GM12878 (cell line): ENCODE measurements around the gene GALNS. TPM values are rescaled to one million over a fixed set of nuclear protein-coding genes. Genes with fewer than 3 reads are reported as not detected.

Experiments
- ATAC-seq: fragments of 200-7000 bp; cut with Tn5 transposase; 3 replicates; pipeline ENCODE4 v1.9.1; 2020; ENCODE audit warnings: mild to moderate bottlenecking, moderate library complexity
- BruUV-seq: library from RNA; stranded (reverse); fragments of 400-500 nt; replicated peaks from 2 replicates; lab custom pipeline; 2021; lab: Mats Ljungman, UMichigan
- CTCF ChIA-PET: fragments of 300-600 bp; sonication (Branson Sonifier 250); formaldehyde crosslinking; extraction: SDS; loops from one replicate; lab custom pipeline; 2021; ENCODE audit warnings: inconsistent platforms; lab: Yijun Ruan, JAX
- POLR2A ChIA-PET: fragments of 350-600 bp; formaldehyde crosslinking; extraction: SDS; loops from one replicate; lab custom pipeline; 2021; ENCODE audit warnings: inconsistent platforms; lab: Charles Lee
- RAD21 ChIA-PET: fragments of 300-600 bp; sonication (Branson Sonifier 250); formaldehyde crosslinking; loops from one replicate; lab custom pipeline; 2023; ENCODE audit warnings: antibody characterized with exemption; ENCODE audit not compliant: unreplicated experiment; lab: Charles Lee
- SMC1A ChIA-PET: fragments of 300-600 bp; sonication (Branson Sonifier 250); formaldehyde crosslinking; loops from one replicate; lab custom pipeline; 2023; ENCODE audit not compliant: unreplicated experiment, uncharacterized antibody; lab: Charles Lee
- DNase-seq: peaks from one replicate; pipeline ENCODE4 v3.0.0-alpha.2; 2011; ENCODE audit warnings: low read depth, low spot score
- FAIRE-seq: peaks from 3 replicates; lab custom pipeline; 2011; peaks lifted over from hg19 to GRCh38; lab: Jason Lieb, UNC
- H2AFZ ChIP-seq: 2 replicates; pipeline ENCODE4 v1.6.0; 2011; ENCODE audit warnings: low read depth, low read length, control low read depth; ENCODE audit not compliant: control insufficient read depth
- H3K27ac ChIP-seq: 2 replicates; pipeline ENCODE4 v1.5.1; 2011; ENCODE audit warnings: control low read depth; ENCODE audit not compliant: control insufficient read depth, insufficient read depth
- H3K27me3 ChIP-seq, 2 experiments: replicated peaks in 1 of 2; 2 replicates each; pipeline versions ENCODE4 v1.6.0 to v1.6.1; 2011; ENCODE audit warnings: low read length in 1 of 2; ENCODE audit not compliant: control insufficient read depth in 2 of 2, insufficient read depth in 2 of 2
- H3K36me3 ChIP-seq, 2 experiments: 2 replicates each; pipeline ENCODE4 v1.5.1; 2011; ENCODE audit warnings: low read length in 1 of 2; ENCODE audit not compliant: control insufficient read depth in 2 of 2, insufficient read depth in 2 of 2
- H3K4me1 ChIP-seq: 2 replicates; pipeline ENCODE4 v1.6.1; 2011; ENCODE audit warnings: mild to moderate bottlenecking, low read length, moderate library complexity, mixed read lengths; ENCODE audit not compliant: control insufficient read depth, insufficient read depth
- H3K4me2 ChIP-seq: 2 replicates; pipeline ENCODE4 v1.6.0; 2011; ENCODE audit warnings: control low read depth; ENCODE audit not compliant: control insufficient read depth, insufficient read depth
- H3K4me3 ChIP-seq: fragments of 200-600 bp; sonication (generic); 2 replicates; pipeline ENCODE4 v1.5.1; 2016
- H3K79me2 ChIP-seq: 2 replicates; pipeline ENCODE4 v1.6.0; 2011; ENCODE audit warnings: low read length; ENCODE audit not compliant: control insufficient read depth, insufficient read depth
- H3K9ac ChIP-seq: 2 replicates; pipeline ENCODE4 v1.8.0; 2011; ENCODE audit warnings: low read length, control low read depth, mixed read lengths; ENCODE audit not compliant: control insufficient read depth, insufficient read depth
- H3K9me3 ChIP-seq: replicated peaks from 3 replicates; pipeline ENCODE4 v1.5.1; 2011; ENCODE audit warnings: mild to moderate bottlenecking, low read length; ENCODE audit not compliant: control insufficient read depth, insufficient read depth
- H4K20me1 ChIP-seq: 2 replicates; pipeline ENCODE4 v1.6.0; 2011; ENCODE audit not compliant: control insufficient read depth, insufficient read depth
- BCL11A ChIP-seq: IDR thresholded peaks from 2 replicates; pipeline ENCODE4 v1.6.1; 2011; ENCODE audit warnings: low read depth, low read length
- BCLAF1 ChIP-seq: fragments of 450-650 bp; IDR thresholded peaks from 2 replicates; pipeline ENCODE4 v1.6.1; 2017; ENCODE audit warnings: antibody characterized with exemption, mild to moderate bottlenecking, moderate library complexity
- FOXM1 ChIP-seq: IDR thresholded peaks from 2 replicates; pipeline ENCODE4 v1.6.1; 2012; ENCODE audit warnings: low read depth, mild to moderate bottlenecking, inconsistent platforms, low read length, moderate library complexity
- HCFC1 ChIP-seq: fragments of 150-350 bp; IDR thresholded peaks from 2 replicates; pipeline ENCODE4 v1.6.1; 2014; ENCODE audit warnings: low read length
- HDAC2 ChIP-seq: fragments of 200-600 bp; sonication (generic); IDR thresholded peaks from 2 replicates; pipeline ENCODE4 v1.6.1; 2017
- KDM1A ChIP-seq: fragments of 200-600 bp; sonication (generic); IDR thresholded peaks from 2 replicates; pipeline ENCODE4 v1.6.1; 2016; ENCODE audit warnings: borderline replicate concordance
- MTA3 ChIP-seq: IDR thresholded peaks from 2 replicates; pipeline ENCODE4 v1.6.1; 2012; ENCODE audit warnings: low read length, inconsistent platforms, borderline replicate concordance
- MYB ChIP-seq: fragments of 150-350 bp; IDR thresholded peaks from 2 replicates; pipeline ENCODE4 v1.6.1; 2014; ENCODE audit warnings: mild to moderate bottlenecking, low read depth, low read length, borderline replicate concordance
- NBN ChIP-seq: fragments of 450-650 bp; IDR thresholded peaks from 2 replicates; pipeline ENCODE4 v1.6.1; 2016
- NR2F1 ChIP-seq: fragments of 450-650 bp; conservative IDR thresholded peaks from 2 replicates; pipeline ENCODE4 v1.6.1; 2017; ENCODE audit warnings: mild to moderate bottlenecking
- POLR2A ChIP-seq: IDR thresholded peaks from 2 replicates; pipeline ENCODE4 v1.6.1; 2011; ENCODE audit warnings: low read depth, mild to moderate bottlenecking, low read length
- SMARCA5 ChIP-seq: fragments of 450-650 bp; IDR thresholded peaks from 2 replicates; pipeline ENCODE4 v1.6.1; 2017; ENCODE audit warnings: mild to moderate bottlenecking
- SP1 ChIP-seq: IDR thresholded peaks from one replicate; pipeline ENCODE4 v1.6.1; 2011; ENCODE audit warnings: low read depth, low read length
- SREBF2 ChIP-seq: IDR thresholded peaks from 2 replicates; pipeline ENCODE4 v1.6.1; 2012; ENCODE audit warnings: mild to moderate bottlenecking, low read length
- STAT3 ChIP-seq: IDR thresholded peaks from 2 replicates; pipeline ENCODE4 v1.6.1; 2011; ENCODE audit warnings: low read depth, low read length, improper control_type of control experiment
- WRNIP1 ChIP-seq: IDR thresholded peaks from 2 replicates; pipeline ENCODE4 v1.6.1; 2011; ENCODE audit warnings: low read depth, low read length, improper control_type of control experiment, borderline replicate concordance
- ZBTB4 ChIP-seq: fragments of 450-650 bp; formaldehyde crosslinking; IDR thresholded peaks from 2 replicates; pipeline ENCODE4 v1.4.0; 2022; ENCODE audit warnings: mild to moderate bottlenecking, moderate library complexity
- WGBS: methylation state at CpG from one replicate; pipeline ENCODE4 v1.1.6; 2016; ENCODE audit warnings: low lambda C conversion rate; ENCODE audit not compliant: insufficient replicate concordance, insufficient coverage; ENCODE audit errors: missing lambda C conversion rate; 5-methylcytosine and 5-hydroxymethylcytosine counted together
- in situ Hi-C: fragments of 300-500 bp; cut with MboI; formaldehyde crosslinking; loops from 9 replicates; pipeline ENCODE4 v1.14.3; 2018; ENCODE audit warnings: mixed read lengths
- intact Hi-C: fragments of 100-400 bp; cut with micrococcal nuclease; formaldehyde crosslinking; loops from one replicate; pipeline ENCODE4 v1.14.2; 2022; ENCODE audit not compliant: unreplicated experiment
- polyA plus RNA-seq, 11 experiments: library from polyadenylated mRNA; depleted of rRNA in 4 of 11; unstranded in 6 of 11; stranded (reverse) in 5 of 11; fragments of >200 nt; fragmentation: Nextera tagmentation in 4 of 11; fragmentation: Illumina TruSeq in 1 of 11; extraction: Ambion mirVana in 4 of 11; extraction: Trizol in 1 of 11; gene quantifications; 1 replicate in 1 of 11; 2 replicates in 10 of 11; pipeline versions ENCODE4 v1.2.1 to v1.2.3, GENCODE V29; 2011 to 2016; ENCODE audit warnings: inconsistent platforms in 2 of 11, missing spikeins in 2 of 11, low read depth in 1 of 11
- total RNA-seq, 4 experiments: library from RNA; depleted of rRNA in 3 of 4; stranded (reverse); fragments of >200 nt in 3 of 4; fragmentation: Illumina TruSeq in 1 of 4; extraction: Trizol in 1 of 4; gene quantifications; 2 replicates each; pipeline versions ENCODE4 v1.2.1 to v1.2.3, GENCODE V29; 2013 to 2021

Gene GALNS
- total and polyA plus RNA-seq, 10 of the 15 experiments (the other 5 are each of a cell fraction or from before 2014, with no cell fraction given): 0.37 to 12.4 (median 5.3) TPM

GRCh38 chr16:88893127-88893968, 36.6 kb upstream of the GALNS start (continued):
- TF ChIP-seq BCLAF1: no peak
- TF ChIP-seq WRNIP1: no peak

- Histone ChIP-seq H3K79me2 (no peaks in the 10 kb centered on the region), H3K9me3 (no peaks in the 10 kb centered on the region), H3K4me2 (no peak overlapping the region), H3K27me3 (no peaks in the 10 kb centered on the region), H4K20me1 (no peaks in the 10 kb centered on the region), H3K4me3 (no peak overlapping the region), H3K9ac (no peak overlapping the region), H3K36me3 (peaks cover 1 to 4% of the 10 kb centered on the region in 2 experiments; a peak in 3 of 4 replicates), H2AFZ (no peak overlapping the region), H3K27ac (no peak overlapping the region), H3K4me1 (no peaks in the 10 kb centered on the region)
- POLR2A ChIA-PET: no interaction called here
- FAIRE-seq (no peak), ATAC-seq (no peak), DNase-seq (no peak)
- intact Hi-C loops (no loop called here), in situ Hi-C loops (no loop called here)
- BruUV-seq: no TSS peak
- CTCF ChIA-PET: no interaction called here
- WGBS: 95% methylated on average over 20 of the region's 20 CpGs
- RAD21 ChIA-PET: no interaction called here
- SMC1A ChIA-PET: no interaction called here
- no peak for TF ChIP-seq NR2F1
- TF ChIP-seq SP1: no peak
- no peak for TF ChIP-seq MYB
- TF ChIP-seq ZBTB4 (CRISPR knock-in tag): no peak
- no peak for TF ChIP-seq POLR2A
- no peak for TF ChIP-seq SMARCA5
- no peak for TF ChIP-seq KDM1A
- no peak for TF ChIP-seq NBN
- TF ChIP-seq FOXM1: no peak
- no peak for TF ChIP-seq HCFC1
- TF ChIP-seq BCL11A: no peak
- no peak for TF ChIP-seq MTA3
- TF ChIP-seq HDAC2: no peak
- no peak for TF ChIP-seq SREBF2
- TF ChIP-seq STAT3: no peak
Observed at GRCh38 chr16:88892065-88892464, 35.3 kb upstream of the GALNS start.
